HG02938 (cell line): ENCODE data around the gene AGBL3.
A peak's percentile ranks its signal among the peaks of the same experiment; 100 is the strongest.

Experiments used
- ATAC-seq: cut with Tn5 transposase; IDR thresholded peaks from one replicate; pipeline ENCODE4 v1.9.1; 2021; ENCODE audit warnings: mild to moderate bottlenecking, moderate library complexity; ENCODE audit not compliant: unreplicated experiment

The AGBL3 gene

GRCh38 chr7:134986363-134987251 is at the start of gene AGBL3:
TSS of gene AGBL3 (plus strand) at chr7:134986508. CDS start at chr7:134987934, 1,426 bp downstream.
- peak; percentile 92 for ATAC-seq

GRCh38 chr7:134936893-134937510 is 49.3 kb upstream of the AGBL3 start:
- no peak for ATAC-seq

GRCh38 chr7:134938141-134938540 is 48.2 kb upstream of the AGBL3 start:
- ATAC-seq: no peak

- no peak for ATAC-seq
Observed at GRCh38 chr7:134939136-134939535, 47.2 kb upstream of the AGBL3 start.

- no peak for ATAC-seq
Observed at GRCh38 chr7:134940729-134941128, 45.6 kb upstream of the AGBL3 start.

- no peak for ATAC-seq
Observed at GRCh38 chr7:134941185-134941900, 45.0 kb upstream of the AGBL3 start.

GRCh38 chr7:134941952-134942351 is 44.4 kb upstream of the AGBL3 start:
- no peak for ATAC-seq

- no peak for ATAC-seq
Observed at GRCh38 chr7:134942690-134943466, 43.4 kb upstream of the AGBL3 start.

GRCh38 chr7:134943785-134944400 is 42.4 kb upstream of the AGBL3 start:
- no peak for ATAC-seq

GRCh38 chr7:134945691-134946090 is 40.6 kb upstream of the AGBL3 start:
- ATAC-seq: no peak

GRCh38 chr7:134946260-134946659 is 40.0 kb upstream of the AGBL3 start:
- ATAC-seq: no peak

GRCh38 chr7:134947329-134947728 is 39.0 kb upstream of the AGBL3 start:
- no peak for ATAC-seq

- ATAC-seq: no peak
Observed at GRCh38 chr7:134947831-134948230, 38.5 kb upstream of the AGBL3 start.

GRCh38 chr7:134948246-134948645 is 38.1 kb upstream of the AGBL3 start:
- no peak for ATAC-seq

GRCh38 chr7:134948736-134949135 is 37.6 kb upstream of the AGBL3 start:
- no peak for ATAC-seq

GRCh38 chr7:134949171-134949570 is 37.1 kb upstream of the AGBL3 start:
- no peak for ATAC-seq

GRCh38 chr7:134954197-134955082 is 31.9 kb upstream of the AGBL3 start:
- ATAC-seq: no peak

- no peak for ATAC-seq
Observed at GRCh38 chr7:134957005-134957404, 29.3 kb upstream of the AGBL3 start.

- no peak for ATAC-seq
Observed at GRCh38 chr7:134959810-134960209, 26.5 kb upstream of the AGBL3 start.
